Activated T-cell treated with anti-CD3 and anti-CD28 coated beads, Interleukin-2, amount 50 U/mL, for 4 hours (primary cell): Measurements from ENCODE around the gene CSNK1D. TPM values are rescaled to one million over a fixed set of nuclear protein-coding genes. Genes with fewer than 3 reads are reported as not detected.
"Not testable (repeated sequence)": the region's sequence is repeated elsewhere in the genome, so short reads cannot be mapped to it uniquely, and the experiment has no call there.

ENCODE experiments used
- ATAC-seq, 2 donors: fragments of 200-7000 bp; cut with Tn5 transposase; one replicate each; pipeline ENCODE4 v1.10.0; 2021
- DNase-seq: peaks from one replicate; pipeline ENCODE4 v3.0.0-alpha.2; 2020
- H3K27me3 Mint-ChIP-seq: one replicate; pipeline ENCODE4 v1.8.0; 2021; ENCODE audit warnings: low read depth, mixed read lengths
- H3K36me3 Mint-ChIP-seq: one replicate; pipeline ENCODE4 v1.8.0; 2022; ENCODE audit warnings: mixed read lengths; ENCODE audit not compliant: insufficient read depth
- H3K4me1 Mint-ChIP-seq: one replicate; pipeline ENCODE4 v1.8.0; 2021; ENCODE audit warnings: low read depth, mixed read lengths
- H3K4me3 Mint-ChIP-seq: one replicate; pipeline ENCODE4 v1.8.0; 2021; ENCODE audit warnings: mild to moderate bottlenecking, moderate library complexity, mixed read lengths
- H3K9me3 Mint-ChIP-seq: one replicate; pipeline ENCODE4 v1.8.0; 2021; ENCODE audit warnings: mixed read lengths
- total RNA-seq, 3 donors: library from RNA; stranded (reverse); gene quantifications; one replicate each; pipeline ENCODE4 v1.2.1, GENCODE V29; 2021

CSNK1D gene
- total RNA-seq, 3 donors from 2014 or later = 152 to 170 (median 164) TPM

DNA sequence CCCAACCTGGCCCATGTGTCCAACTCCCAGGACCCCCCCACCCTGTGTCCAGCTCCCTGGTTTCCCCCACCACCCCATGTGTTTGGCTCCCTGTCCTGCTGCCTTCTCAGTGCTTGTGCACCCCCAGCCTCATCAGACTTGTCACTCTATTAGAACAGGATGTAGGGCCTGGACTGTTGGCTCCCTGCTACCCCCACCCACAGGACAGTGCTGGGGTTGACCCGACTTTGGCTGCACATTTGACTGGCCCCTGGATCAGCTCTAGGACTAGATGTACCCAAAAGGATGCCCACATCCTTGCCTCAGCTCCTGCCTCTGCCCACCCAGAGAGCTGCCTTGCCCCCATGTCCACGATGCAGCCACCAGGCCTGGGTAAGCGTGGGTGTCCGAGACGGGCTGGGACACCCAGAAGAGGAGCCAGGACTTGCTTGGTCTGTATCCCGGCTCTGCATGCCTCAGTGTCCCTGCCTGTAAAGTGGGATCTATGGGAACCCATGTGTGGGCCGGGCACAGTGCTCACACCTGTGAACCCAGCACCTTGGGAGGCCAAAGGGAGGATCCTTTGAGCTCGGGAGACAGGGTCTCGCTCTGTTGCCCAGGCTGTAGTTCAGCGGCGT lies 59.4 kb downstream of the CSNK1D start:
- Mint-ChIP-seq H3K4me3 (peak overlapping the region; percentile 64), H3K4me1 (peaks cover 41% of the 10 kb centered on the region), H3K9me3 (no peaks in the 10 kb centered on the region), H3K36me3 (no peaks in the 10 kb centered on the region), H3K27me3 (no peaks in the 10 kb centered on the region)
- ATAC-seq (no peak), DNase-seq (no peak)

DNA sequence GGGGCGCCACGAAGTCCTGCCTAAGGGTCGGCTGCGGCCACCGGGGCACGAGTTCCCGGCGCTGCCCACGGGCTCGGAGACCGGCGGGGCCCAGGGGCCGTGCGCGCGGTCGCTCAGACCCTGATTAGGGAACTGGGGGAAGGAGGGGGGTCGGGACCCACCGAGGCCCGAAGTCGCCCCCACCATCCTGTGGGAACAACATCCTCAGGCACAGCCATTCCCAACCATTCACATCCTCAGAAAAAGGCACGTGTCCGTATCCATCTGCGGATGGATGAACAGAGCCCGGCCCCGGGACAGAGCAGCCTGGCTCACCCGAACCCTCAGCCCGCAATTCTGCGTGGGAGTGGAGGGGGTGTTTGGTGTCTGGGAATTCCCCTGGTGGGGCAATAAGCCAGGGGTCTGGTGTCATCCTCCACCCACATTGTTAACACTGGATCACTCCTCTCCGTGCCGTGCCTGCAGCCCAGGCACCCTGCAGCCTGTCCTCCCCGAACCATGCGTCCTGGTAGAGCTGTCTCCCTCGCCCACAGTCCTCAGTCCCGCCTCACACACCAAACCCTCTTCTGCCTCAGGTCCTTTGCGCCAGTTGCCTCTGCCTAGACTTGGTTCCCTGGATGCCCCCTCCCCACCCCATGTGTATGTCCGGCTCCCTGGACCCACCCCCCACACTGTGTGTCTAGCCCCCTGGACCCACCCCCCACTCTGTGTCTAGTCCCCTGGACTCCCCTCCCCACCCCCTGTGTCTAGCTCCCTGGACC lies 60.1 kb downstream of the CSNK1D start:
- DNase-seq (peak; percentile 83), ATAC-seq (peak; percentile 57 to 59)
- Mint-ChIP-seq H3K9me3 (no peaks in the 10 kb centered on the region), H3K4me1 (peaks cover 46% of the 10 kb centered on the region), H3K36me3 (no peaks in the 10 kb centered on the region), H3K27me3 (no peaks in the 10 kb centered on the region), H3K4me3 (peak overlapping the region; percentile 79)

DNA sequence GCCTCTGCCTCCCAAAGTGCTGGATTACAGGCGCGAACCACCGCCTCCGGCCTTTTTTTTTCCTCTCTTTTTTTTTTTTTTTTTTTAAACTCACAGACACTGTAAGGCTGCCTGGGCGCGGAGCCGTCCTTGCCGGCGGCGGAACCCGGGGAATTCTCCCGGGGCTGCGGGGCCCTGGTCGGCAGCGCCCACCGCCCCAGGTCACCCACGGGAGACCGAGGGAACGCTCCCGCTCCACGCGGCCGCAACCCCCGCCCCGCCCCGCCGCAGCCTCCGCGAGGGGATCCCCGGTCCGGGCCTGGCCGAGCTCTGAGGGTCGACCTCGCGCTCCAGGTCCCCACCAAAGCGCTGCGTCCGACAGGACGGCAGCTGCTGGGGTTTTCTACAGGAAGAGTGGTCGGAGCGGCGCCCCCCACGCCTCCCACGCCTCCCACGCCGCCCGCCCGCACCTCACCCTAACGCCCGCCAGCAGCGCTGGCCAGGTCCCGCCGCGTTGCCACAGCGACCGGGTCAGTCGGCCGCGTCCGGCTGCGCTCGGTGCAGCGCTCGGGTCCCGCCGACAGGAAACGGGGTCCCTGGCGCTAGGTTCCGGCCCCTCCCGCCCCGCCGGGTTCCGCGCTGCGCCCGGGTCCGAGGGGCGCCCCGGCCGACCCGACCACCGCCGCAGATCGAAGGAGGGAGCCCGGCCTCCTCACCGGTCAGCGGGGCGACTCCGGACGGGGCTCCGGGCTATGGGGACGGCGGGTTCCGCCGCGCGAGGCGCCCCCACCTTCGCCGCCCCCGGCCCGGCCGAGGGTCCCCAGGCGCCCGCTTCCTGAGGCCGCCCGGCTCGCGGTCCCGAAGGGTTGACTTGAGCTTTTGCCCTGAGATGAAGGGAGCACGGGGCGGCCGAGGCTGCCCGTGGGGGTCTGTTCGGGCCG lies 60.9 kb downstream of the CSNK1D start, which contains the start of gene CCDC57:
TSS of gene CCDC57 (minus strand) at position 512 of the 920 bp plus-strand sequence. CDS start 10,898 bp downstream, outside the sequence.
- Mint-ChIP-seq H3K27me3 (no peaks in the 10 kb centered on the region), H3K9me3 (no peaks in the 10 kb centered on the region), H3K4me3 (peak within 1 kb of the TSS; percentile 79), H3K4me1 (peaks cover 47% of the 10 kb centered on the region), H3K36me3 (peaks cover 2% of the 10 kb centered on the region)
- DNase-seq (peak; percentile 51), ATAC-seq (peak; percentile 82 to 87)

DNA sequence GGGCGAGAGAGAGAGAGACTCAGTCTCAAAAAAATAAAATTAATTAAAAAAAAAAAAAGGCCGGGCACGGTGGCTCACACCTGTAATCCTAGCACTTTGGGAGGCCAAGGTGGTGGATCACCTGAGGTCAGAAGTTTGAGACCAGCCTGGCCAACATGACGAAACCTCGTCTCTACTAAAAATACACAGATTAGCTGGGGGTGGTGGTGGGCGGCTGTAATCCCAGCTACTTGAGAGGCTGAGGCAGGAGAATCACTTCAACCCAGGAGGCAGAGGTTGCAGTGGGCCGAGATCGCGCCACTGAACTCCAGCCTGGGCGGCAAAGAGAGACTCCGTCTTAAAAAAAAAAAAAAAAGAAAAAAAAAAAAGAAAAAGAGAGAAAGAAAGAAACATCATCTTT lies 62.8 kb downstream of the CSNK1D start:
- not testable (repeated sequence) for H3K9me3 Mint-ChIP-seq, H3K36me3 Mint-ChIP-seq, ATAC-seq, H3K27me3 Mint-ChIP-seq, DNase-seq, H3K4me3 Mint-ChIP-seq
- H3K4me1 Mint-ChIP-seq = peaks cover 45% of the 10 kb centered on the region

DNA sequence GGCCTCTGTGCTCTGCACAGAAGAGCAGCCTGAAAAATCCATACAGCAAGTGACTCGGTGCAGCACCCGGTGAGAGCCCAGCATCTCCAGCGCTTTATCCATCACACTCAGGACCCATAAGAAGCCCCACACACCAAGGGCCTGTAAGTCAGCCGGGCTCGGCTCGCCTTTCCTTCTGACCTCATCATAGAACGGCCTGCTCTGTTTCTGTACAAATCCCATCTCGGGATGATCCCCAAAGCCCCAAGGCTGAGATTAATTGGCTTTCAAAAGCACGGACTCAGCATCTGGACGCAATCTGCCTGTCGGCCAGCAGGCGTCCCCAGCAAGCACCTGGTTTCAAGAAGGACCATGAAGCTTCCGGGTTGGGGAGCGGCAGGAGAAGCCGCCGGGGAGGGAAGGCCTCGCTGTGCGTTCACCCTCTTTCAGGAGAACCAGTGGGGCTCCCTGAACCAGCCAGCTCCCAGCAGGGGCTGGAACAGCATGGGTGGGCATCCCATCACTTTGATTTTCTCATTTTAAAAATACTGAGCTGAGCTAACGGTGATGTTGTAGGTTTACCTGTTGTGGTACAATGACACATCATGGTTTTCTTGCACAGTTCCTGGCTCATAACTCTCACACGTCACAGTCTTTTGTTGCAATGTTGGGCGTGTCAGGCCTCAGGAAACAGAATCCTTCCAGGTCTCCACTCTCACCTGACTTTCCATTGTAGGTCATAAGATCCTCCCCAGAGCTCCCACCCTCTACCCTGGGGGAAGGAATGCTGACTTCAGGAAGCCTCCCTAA lies 67.6 kb downstream of the CSNK1D start:
- H3K4me1 Mint-ChIP-seq = peaks cover 49% of the 10 kb centered on the region
- DNase-seq (peak; percentile 65), ATAC-seq (peak; percentile 67 to 72)
- H3K4me3 Mint-ChIP-seq = peak overlapping the region; percentile 58
- H3K36me3 Mint-ChIP-seq = peaks cover 4% of the 10 kb centered on the region
- no peaks in the 10 kb centered on the region for H3K27me3 Mint-ChIP-seq
- no peaks in the 10 kb centered on the region for H3K9me3 Mint-ChIP-seq

DNA sequence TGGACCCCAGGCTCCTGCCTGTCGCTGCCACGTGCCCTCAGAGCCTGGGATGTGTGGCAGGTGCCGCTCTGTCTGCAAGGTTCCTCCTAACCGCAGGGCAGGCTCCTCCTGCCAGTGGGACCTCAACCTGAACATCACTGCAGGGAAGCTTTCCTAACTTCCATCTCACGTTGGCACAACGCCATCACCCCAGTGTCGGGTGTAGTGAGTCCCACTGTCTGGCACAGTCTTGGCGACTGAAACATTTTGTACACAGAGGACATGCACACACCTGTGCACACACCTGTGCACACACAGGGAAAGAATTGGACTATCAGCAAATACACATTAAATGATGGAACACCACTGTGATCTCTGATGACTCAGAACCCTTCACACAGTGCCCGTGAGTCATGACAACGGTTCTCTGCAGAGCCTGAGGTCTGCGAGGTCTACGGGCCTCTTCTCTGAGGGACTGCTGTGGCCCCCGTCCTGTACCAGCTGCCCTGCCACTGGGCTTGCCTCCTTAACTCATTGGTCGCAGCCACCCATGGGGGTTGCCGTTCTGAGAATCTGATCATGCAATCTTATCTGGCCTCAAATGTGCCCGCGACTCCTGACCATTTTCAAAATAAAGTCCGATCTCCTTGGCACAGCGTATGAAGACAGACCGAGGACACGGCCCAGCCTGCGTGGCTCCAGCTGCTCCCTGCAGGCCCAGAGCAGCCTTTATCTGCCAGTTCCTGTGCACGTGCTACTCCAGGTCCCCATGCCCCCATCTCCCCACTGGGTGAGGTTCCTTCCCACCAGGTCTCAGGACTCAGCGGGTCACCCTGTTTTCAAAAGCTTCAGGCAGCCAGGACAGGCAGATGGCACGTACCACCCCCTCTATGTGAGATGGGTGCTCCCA lies 68.4 kb downstream of the CSNK1D start:
- no peak overlapping the region for H3K4me3 Mint-ChIP-seq
- DNase-seq = peak; percentile 32

DNA sequence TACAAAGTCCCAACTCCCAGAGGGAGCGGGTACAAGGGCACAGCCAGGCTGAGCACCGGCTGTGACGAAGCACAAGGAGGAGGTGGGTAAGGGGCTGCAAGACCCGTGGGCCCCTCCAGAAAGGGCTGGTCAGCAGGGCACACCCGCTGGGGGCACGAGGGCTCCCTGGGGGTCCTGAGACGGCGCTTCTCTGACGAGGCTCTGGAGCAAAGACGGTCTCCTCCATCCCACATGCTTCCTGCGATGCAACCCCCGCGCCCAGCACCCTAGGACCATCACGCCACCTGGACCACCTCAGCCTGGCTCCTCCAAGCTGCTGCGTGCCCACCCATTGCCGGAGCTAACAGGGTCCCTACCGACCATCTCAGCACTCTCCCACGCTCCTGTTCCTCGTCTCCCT lies 69.6 kb downstream of the CSNK1D start:
- H3K36me3 Mint-ChIP-seq = peaks cover 4% of the 10 kb centered on the region
- H3K27me3 Mint-ChIP-seq = no peaks in the 10 kb centered on the region
- H3K4me3 Mint-ChIP-seq = no peak overlapping the region
- DNase-seq (no peak), ATAC-seq (no peak)
- H3K4me1 Mint-ChIP-seq = peaks cover 62% of the 10 kb centered on the region
- no peaks in the 10 kb centered on the region for H3K9me3 Mint-ChIP-seq

More for the DNA sequence above, 68.4 kb downstream of the CSNK1D start:
- H3K36me3 Mint-ChIP-seq = peaks cover 4% of the 10 kb centered on the region
- H3K4me1 Mint-ChIP-seq = peaks cover 56% of the 10 kb centered on the region
- peak; percentile 75 to 78 for ATAC-seq
- H3K27me3 Mint-ChIP-seq = no peaks in the 10 kb centered on the region
- no peaks in the 10 kb centered on the region for H3K9me3 Mint-ChIP-seq

DNA sequence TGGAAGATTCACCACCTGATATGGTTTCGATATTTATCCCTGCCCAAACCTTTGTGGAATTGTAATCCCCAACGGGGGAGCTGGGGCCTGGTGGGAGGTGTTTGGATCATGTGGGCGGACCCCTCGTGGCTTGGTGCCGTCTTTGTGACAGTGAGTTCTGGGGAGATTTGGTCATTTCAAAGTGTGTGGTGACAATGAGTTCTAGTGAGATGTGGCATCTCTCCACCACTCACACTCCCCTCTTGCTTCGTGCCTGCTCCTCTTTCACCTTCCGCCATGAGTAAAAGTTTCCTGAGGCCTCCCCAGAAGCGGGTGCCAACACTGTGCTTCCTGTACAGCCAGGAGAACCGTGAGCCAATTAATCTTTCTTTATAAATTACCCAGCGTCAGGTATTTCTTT lies 70.5 kb downstream of the CSNK1D start:
- Mint-ChIP-seq H3K4me3 (no peak overlapping the region), H3K36me3 (peaks cover 4% of the 10 kb centered on the region), H3K9me3 (no peaks in the 10 kb centered on the region), H3K4me1 (peaks cover 65% of the 10 kb centered on the region), H3K27me3 (no peaks in the 10 kb centered on the region)
- DNase-seq (no peak), ATAC-seq (peak in 1 of 2 donors; percentile 11)

DNA sequence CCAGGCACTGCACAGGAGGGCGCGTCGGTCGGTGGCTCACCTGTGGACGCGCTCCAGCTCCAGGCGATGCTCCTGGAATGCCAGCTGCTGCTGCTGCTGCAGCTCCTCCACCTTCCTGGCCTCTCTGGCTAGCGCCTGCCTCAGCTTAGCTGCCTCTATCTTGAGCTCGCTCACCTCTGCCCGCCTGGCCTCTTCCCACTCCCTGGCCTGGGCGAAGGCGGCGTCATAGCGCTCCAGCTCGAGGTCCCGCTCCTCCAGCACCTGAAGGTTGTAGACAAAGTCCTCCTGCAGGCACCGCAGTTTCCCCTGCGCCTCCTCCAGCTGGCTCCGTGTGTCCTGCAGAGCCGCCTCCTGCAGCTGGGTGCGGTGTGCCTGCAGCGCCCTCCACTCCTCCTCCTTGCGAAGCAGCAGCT lies 72.0 kb downstream of the CSNK1D start:
- Mint-ChIP-seq H3K4me3 (no peak overlapping the region), H3K9me3 (no peaks in the 10 kb centered on the region), H3K27me3 (no peaks in the 10 kb centered on the region), H3K36me3 (peaks cover under 1% of the 10 kb centered on the region), H3K4me1 (peaks cover 62% of the 10 kb centered on the region)
- ATAC-seq (no peak), DNase-seq (no peak)

DNA sequence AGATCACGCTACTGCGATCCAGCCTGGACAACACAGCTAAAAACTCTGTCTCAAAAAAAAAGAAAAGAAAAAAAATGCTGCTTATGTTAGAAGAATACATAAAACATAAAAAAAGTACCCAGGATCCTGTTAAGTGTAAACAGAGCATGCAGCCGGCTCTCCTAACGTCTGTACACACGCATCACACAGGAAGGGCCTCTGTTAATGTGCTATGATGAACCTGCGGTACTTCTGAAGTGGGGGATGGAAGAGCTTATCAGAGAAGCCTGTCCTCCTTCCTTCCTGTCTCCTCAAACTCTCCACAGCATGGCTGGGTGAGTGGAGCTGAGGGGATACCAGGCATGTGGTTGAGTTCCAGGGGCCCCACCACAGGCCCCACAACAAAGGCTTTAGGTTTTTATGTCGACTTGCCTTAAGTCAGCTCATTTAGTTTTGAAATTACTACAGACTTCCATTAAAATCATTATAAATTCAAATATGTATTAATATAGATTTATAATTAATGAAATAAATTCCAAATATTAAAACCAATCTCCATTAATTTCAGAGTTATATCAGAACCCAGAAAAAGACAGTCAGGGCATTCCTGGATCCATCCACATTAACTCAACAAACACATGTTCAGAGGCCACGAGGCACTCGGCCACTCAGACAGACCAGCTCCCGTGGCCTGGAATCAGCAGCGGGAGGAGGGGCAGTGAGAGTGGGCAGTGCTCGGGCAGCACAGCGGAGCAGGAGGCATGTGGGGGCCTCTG lies 72.6 kb downstream of the CSNK1D start:
- ATAC-seq = peak; percentile 74 to 79
- Mint-ChIP-seq H3K36me3 (peaks cover 6% of the 10 kb centered on the region), H3K4me3 (no peak overlapping the region), H3K9me3 (no peaks in the 10 kb centered on the region), H3K27me3 (no peaks in the 10 kb centered on the region), H3K4me1 (peaks cover 58% of the 10 kb centered on the region)
- peak; percentile 48 for DNase-seq

DNA sequence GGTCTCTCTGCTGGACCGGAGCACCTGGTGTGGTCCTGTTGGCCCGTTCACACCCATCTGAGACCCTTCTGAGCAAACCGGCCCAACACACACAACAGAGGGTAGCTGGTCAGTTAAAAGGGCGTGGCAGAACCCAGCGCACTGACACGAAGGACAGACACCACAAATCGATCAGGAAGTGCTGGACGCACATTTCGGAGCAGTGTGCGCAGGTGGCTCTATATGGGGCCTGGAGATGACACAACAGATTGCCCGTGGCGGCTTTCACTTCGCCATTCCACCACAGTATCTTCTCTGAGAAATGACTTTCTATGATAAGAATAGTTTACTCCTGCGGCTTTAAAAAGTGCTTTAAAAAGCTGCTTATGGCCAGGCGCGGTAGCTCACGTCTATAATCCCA lies 73.4 kb downstream of the CSNK1D start:
- peaks cover 50% of the 10 kb centered on the region for H3K4me1 Mint-ChIP-seq
- ATAC-seq (no peak), DNase-seq (no peak)
- H3K36me3 Mint-ChIP-seq = peaks cover 14% of the 10 kb centered on the region
- no peaks in the 10 kb centered on the region for H3K27me3 Mint-ChIP-seq
- H3K4me3 Mint-ChIP-seq = no peak overlapping the region
- no peaks in the 10 kb centered on the region for H3K9me3 Mint-ChIP-seq

DNA sequence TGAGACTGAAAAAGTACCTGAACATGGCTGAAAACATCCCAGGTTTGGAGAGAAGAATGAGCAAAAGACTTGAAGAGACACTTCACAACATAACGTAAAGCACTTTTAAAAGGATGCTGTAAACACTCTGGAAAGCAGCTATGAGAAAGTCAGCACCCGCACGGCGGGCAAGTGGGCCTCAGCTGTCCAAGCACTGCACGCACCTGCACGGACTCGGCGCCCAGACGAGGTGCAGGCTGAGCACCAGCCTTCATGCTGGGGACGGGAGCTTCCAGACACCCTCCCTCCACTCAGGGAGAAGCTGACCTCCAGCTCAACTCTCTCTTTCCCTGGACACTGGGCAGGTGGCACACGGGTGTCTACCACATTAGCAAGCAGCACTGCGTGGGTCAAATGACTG lies 74.0 kb downstream of the CSNK1D start:
- H3K4me3 Mint-ChIP-seq = no peak overlapping the region
- no peaks in the 10 kb centered on the region for H3K9me3 Mint-ChIP-seq
- DNase-seq = no peak
- no peak for ATAC-seq
- H3K27me3 Mint-ChIP-seq = no peaks in the 10 kb centered on the region
- H3K4me1 Mint-ChIP-seq = peaks cover 45% of the 10 kb centered on the region
- H3K36me3 Mint-ChIP-seq = peaks cover 17% of the 10 kb centered on the region
